ENCODE data around the gene MOG.

DNA sequence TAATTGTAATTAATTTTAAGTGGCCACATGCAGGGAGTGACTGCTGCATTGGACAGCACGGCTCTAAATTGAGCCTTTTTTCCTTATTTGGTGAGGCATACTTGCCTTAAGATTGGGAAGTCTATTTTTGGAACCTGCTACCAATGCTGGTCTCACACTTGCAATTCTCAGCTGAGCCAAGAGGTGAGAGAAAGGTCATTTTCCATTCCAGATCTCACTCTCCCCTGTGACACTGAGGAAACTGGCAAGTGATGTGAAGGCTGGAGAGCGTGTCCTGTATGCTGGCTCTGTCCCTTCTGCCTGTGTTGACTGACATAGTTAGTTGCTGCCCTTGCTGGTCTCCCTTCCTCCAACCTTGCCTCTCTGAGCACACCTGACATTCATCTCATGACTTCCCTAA, 735 bp upstream of the MOG start:
- TF ChIP-seq EP300 (IDR thresholded peaks at IDR 0.05) (no peak), POLR2A (IDR thresholded peaks at IDR 0.05) (no peak), POLR2AphosphoS5 (IDR thresholded peaks at IDR 0.05) (no peak)
- TF ChIP-seq, protein P1, sequence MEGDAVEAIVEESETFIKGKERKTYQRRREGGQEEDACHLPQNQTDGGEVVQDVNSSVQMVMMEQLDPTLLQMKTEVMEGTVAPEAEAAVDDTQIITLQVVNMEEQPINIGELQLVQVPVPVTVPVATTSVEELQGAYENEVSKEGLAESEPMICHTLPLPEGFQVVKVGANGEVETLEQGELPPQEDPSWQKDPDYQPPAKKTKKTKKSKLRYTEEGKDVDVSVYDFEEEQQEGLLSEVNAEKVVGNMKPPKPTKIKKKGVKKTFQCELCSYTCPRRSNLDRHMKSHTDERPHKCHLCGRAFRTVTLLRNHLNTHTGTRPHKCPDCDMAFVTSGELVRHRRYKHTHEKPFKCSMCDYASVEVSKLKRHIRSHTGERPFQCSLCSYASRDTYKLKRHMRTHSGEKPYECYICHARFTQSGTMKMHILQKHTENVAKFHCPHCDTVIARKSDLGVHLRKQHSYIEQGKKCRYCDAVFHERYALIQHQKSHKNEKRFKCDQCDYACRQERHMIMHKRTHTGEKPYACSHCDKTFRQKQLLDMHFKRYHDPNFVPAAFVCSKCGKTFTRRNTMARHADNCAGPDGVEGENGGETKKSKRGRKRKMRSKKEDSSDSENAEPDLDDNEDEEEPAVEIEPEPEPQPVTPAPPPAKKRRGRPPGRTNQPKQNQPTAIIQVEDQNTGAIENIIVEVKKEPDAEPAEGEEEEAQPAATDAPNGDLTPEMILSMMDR (IDR thresholded peaks at IDR 0.05), result no peak
